BLaER1 treated with 17β-estradiol and CSF1 and Interleukin-3, amounts not matched to agents 10 nM and 100 nM (cell line): ENCODE measurements around the gene SHISA9.
A peak's percentile ranks its signal among the peaks of the same experiment; 100 is the strongest.

ENCODE experiments used
- H3K27ac ChIP-seq, 11 experiments: shearing (Covaris generic); formaldehyde crosslinking; 2 replicates each; pipeline ENCODE4 v1.8.1; 2022
- H3K27me3 ChIP-seq, 11 experiments: shearing (Covaris generic); formaldehyde crosslinking; 2 replicates each; pipeline ENCODE4 v1.8.1; 2022
- H3K36me3 ChIP-seq, 11 experiments: shearing (Covaris generic); formaldehyde crosslinking; 2 replicates each; pipeline ENCODE4 v1.8.1; 2022
- H3K4me1 ChIP-seq, 10 experiments: shearing (Covaris generic); formaldehyde crosslinking; 2 replicates each; pipeline ENCODE4 v1.8.1; 2022
- H3K4me2 ChIP-seq, 11 experiments: shearing (Covaris generic); formaldehyde crosslinking; 2 replicates each; pipeline ENCODE4 v1.8.1; 2022
- H3K4me3 ChIP-seq, 10 experiments: shearing (Covaris generic); formaldehyde crosslinking; 2 replicates each; pipeline ENCODE4 v1.8.1; 2022
- H3K9ac ChIP-seq, 11 experiments: shearing (Covaris generic); formaldehyde crosslinking; 2 replicates each; pipeline ENCODE4 v1.8.1; 2022
- H3K9me3 ChIP-seq, 11 experiments: shearing (Covaris generic); formaldehyde crosslinking; replicated peaks in 1 of 11; 2 replicates each; pipeline ENCODE4 v1.8.1; 2022
- H4K20me1 ChIP-seq, 11 experiments: shearing (Covaris generic); formaldehyde crosslinking; 2 replicates each; pipeline ENCODE4 v1.8.1; 2022
- Cebpa-rat ChIP-seq, 11 experiments: shearing (Covaris generic); IDR thresholded peaks; 2 replicates each; pipeline ENCODE4 v1.8.1; 2022

The SHISA9 gene

DNA sequence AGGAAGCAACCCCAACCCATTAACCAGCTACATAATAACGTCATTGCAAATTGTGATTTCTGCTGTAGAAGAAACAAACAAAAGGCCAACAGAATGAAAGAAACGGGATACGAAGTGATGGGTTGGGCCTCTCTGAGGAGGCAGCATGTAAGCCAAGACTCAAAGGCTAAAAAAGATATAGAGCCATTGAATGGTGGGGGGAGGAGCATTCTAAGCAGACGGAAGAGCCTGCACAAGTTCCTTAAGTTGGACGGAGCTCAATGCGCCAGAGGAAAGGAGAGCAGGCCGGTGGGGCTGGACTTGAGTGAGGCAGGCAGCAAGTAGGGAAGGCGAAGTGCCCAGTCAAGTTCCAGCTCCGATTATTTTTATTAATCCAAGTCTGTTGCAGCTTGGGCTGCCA lies 160.3 kb downstream of the SHISA9 start:
- no peak for TF ChIP-seq Cebpa-rat (IDR thresholded peaks at IDR 0.05)

DNA sequence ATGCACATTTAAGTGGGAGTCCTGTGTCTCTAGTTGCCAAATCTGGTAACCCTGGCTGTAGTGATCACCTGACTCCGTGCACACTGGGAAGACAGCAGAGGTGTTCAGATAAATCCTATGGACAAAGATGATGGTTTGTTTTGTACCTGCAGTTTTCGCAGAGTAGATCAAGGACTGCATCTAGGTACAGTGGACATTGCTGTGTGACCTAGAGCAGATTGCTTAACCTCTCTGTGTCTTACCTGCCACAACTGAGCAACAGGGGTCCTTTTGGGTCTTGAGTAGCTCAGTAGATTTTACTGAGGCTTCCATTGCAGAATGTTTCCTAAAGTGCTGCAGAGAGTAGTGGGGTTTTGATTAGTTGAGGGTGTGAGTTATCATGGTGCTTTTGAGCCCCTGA lies 160.8 kb downstream of the SHISA9 start:
- no peak overlapping the region for H3K4me2 ChIP-seq
- no peak overlapping the region for H3K9ac ChIP-seq
- H3K27ac ChIP-seq = no peak overlapping the region
- H3K4me3 ChIP-seq = no peak overlapping the region
- no peaks in the 10 kb centered on the region for H3K4me1 ChIP-seq
- no peaks in the 10 kb centered on the region for H3K27me3 ChIP-seq
- no peak for TF ChIP-seq Cebpa-rat (IDR thresholded peaks at IDR 0.05)
- H3K36me3 ChIP-seq = no peaks in the 10 kb centered on the region
- no peaks in the 10 kb centered on the region; a peak in 1 of 22 replicates for H4K20me1 ChIP-seq
- H3K9me3 ChIP-seq = no peaks in the 10 kb centered on the region

More for the DNA sequence above, 160.3 kb downstream of the SHISA9 start:
- Histone ChIP-seq H3K9ac (no peak overlapping the region), H3K4me1 (no peaks in the 10 kb centered on the region), H3K9me3 (no peaks in the 10 kb centered on the region), H3K27ac (no peak overlapping the region), H3K36me3 (no peaks in the 10 kb centered on the region), H3K4me3 (no peak overlapping the region), H4K20me1 (no peaks in the 10 kb centered on the region; a peak in 1 of 22 replicates), H3K27me3 (no peaks in the 10 kb centered on the region), H3K4me2 (no peak overlapping the region)

- TF ChIP-seq Cebpa-rat (IDR thresholded peaks at IDR 0.05) = peak; percentile 57 to 98 (median 82); a peak in 20 of 22 replicates
- no peaks in the 10 kb centered on the region; a peak in 1 of 22 replicates for H4K20me1 ChIP-seq
- H3K4me2 ChIP-seq = no peak overlapping the region
- no peaks in the 10 kb centered on the region for H3K36me3 ChIP-seq
- no peaks in the 10 kb centered on the region for H3K4me1 ChIP-seq
- H3K9ac ChIP-seq = no peak overlapping the region
- H3K4me3 ChIP-seq = no peak overlapping the region
- no peak overlapping the region for H3K27ac ChIP-seq
- H3K27me3 ChIP-seq = no peaks in the 10 kb centered on the region
- H3K9me3 ChIP-seq = no peaks in the 10 kb centered on the region
Observed at GRCh38 chr16:13063457-13063856, 162.1 kb downstream of the SHISA9 start.

- no peak overlapping the region for H3K9ac ChIP-seq
- no peak overlapping the region for H3K27ac ChIP-seq
- H3K36me3 ChIP-seq = no peaks in the 10 kb centered on the region
- H3K27me3 ChIP-seq = no peaks in the 10 kb centered on the region
- no peak overlapping the region for H3K4me2 ChIP-seq
- H3K4me3 ChIP-seq = no peak overlapping the region
- TF ChIP-seq Cebpa-rat (IDR thresholded peaks at IDR 0.05) = no peak
- H4K20me1 ChIP-seq = no peaks in the 10 kb centered on the region; a peak in 1 of 22 replicates
- H3K4me1 ChIP-seq = no peaks in the 10 kb centered on the region
- H3K9me3 ChIP-seq = no peaks in the 10 kb centered on the region
Observed at GRCh38 chr16:13064821-13065220, 163.4 kb downstream of the SHISA9 start.

DNA sequence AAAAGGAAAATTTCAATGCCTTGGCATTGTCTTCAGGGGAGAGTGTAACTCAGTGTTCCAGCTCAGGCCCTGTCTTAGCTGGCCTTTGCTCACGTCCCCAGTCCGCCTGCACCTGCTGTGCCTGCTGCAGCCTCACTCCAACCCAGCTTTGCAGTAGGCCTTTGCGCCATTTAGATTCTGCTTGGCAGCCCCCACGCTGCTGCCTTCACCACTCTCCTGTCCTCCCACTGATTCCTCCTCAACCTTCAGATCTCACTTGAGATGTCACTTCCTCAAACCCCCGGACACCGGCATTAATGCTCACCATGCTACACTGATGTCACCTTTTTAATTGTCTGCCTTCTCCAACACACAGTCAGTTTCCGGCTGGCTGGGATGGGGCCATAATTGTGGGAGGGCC lies 166.2 kb downstream of the SHISA9 start:
- no peak for TF ChIP-seq Cebpa-rat (IDR thresholded peaks at IDR 0.05)
- no peak overlapping the region for H3K4me2 ChIP-seq
- no peak overlapping the region for H3K9ac ChIP-seq
- H3K9me3 ChIP-seq = no peaks in the 10 kb centered on the region
- H3K27me3 ChIP-seq = no peaks in the 10 kb centered on the region
- no peaks in the 10 kb centered on the region for H3K4me1 ChIP-seq
- no peaks in the 10 kb centered on the region; a peak in 1 of 22 replicates for H4K20me1 ChIP-seq
- no peak overlapping the region for H3K4me3 ChIP-seq
- no peak overlapping the region for H3K27ac ChIP-seq
- no peaks in the 10 kb centered on the region for H3K36me3 ChIP-seq

DNA sequence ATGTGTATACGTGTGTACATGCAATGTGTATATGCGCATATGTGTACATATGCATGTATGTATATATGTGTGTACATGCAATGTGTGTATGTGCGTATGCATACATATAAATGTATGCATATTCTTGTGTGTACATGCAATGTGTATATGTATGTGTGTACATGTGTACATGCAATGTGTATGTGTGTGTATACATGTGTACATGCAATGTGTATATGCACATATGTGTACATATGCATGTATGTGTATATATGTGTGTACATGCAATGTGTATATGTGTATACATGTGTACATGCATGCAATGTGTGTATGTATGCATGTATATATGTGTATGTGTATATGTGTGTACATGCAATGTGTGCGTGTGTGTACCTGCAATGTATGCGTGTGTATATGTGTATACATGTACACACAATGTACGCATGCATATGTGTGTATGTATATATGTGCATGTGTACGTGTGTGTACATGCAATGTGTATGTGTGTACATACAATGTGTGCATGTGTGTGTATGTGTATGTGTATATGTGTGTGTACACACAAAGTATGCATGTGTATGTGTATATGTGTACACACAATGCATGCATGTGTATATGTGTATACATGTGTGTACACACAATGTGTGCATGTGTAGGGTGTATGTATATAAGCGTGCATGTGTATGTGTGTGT lies 167.7 kb downstream of the SHISA9 start:
- no peak overlapping the region for H3K4me3 ChIP-seq
- no peaks in the 10 kb centered on the region for H3K4me1 ChIP-seq
- no peaks in the 10 kb centered on the region for H3K27me3 ChIP-seq
- no peaks in the 10 kb centered on the region; a peak in 1 of 22 replicates for H4K20me1 ChIP-seq
- no peaks in the 10 kb centered on the region for H3K36me3 ChIP-seq
- H3K4me2 ChIP-seq = no peak overlapping the region
- TF ChIP-seq Cebpa-rat (IDR thresholded peaks at IDR 0.05) = no peak
- no peak overlapping the region for H3K9ac ChIP-seq
- no peak overlapping the region for H3K27ac ChIP-seq
- no peaks in the 10 kb centered on the region for H3K9me3 ChIP-seq

GRCh38 chr16:13070268-13070667 lies 168.9 kb downstream of the SHISA9 start:
- H3K9ac ChIP-seq = no peak overlapping the region

DNA sequence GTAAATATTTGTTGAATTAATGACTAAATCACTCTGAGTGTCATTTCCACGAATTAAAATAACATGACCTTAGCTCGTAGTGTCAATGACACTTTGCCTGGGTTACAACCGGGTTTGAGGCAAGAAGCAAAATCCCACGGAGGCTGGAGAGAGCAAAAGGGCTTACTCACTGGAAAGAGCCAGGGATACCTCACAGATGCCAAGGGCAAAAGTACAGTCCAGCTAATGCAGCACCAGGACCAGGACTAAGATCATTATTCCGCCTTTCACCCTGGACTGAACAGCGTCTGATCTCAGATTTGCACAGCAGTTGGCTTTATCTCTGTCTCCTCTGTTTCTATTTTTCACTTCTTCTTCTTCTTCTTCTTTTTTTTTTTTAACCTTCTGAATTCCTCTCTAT lies 175.5 kb downstream of the SHISA9 start:
- H3K9me3 ChIP-seq = no peaks in the 10 kb centered on the region
- no peak overlapping the region for H3K4me3 ChIP-seq
- no peak overlapping the region for H3K9ac ChIP-seq
- H3K27me3 ChIP-seq = no peaks in the 10 kb centered on the region
- H3K4me1 ChIP-seq = peaks cover 0 to 7% (median 0%) of the 10 kb centered on the region in 10 experiments; a peak in 2 of 20 replicates
- no peaks in the 10 kb centered on the region for H4K20me1 ChIP-seq
- no peak overlapping the region for H3K27ac ChIP-seq
- TF ChIP-seq Cebpa-rat (IDR thresholded peaks at IDR 0.05) = no peak
- no peak overlapping the region for H3K4me2 ChIP-seq
- H3K36me3 ChIP-seq = no peaks in the 10 kb centered on the region

More at GRCh38 chr16:13070268-13070667, 168.9 kb downstream of the SHISA9 start:
- H3K4me2 ChIP-seq = no peak overlapping the region
- no peak overlapping the region for H3K27ac ChIP-seq
- no peaks in the 10 kb centered on the region for H3K9me3 ChIP-seq
- no peak for TF ChIP-seq Cebpa-rat (IDR thresholded peaks at IDR 0.05)
- no peaks in the 10 kb centered on the region for H3K4me1 ChIP-seq
- no peaks in the 10 kb centered on the region for H3K36me3 ChIP-seq
- H3K27me3 ChIP-seq = no peaks in the 10 kb centered on the region
- no peaks in the 10 kb centered on the region for H4K20me1 ChIP-seq
- H3K4me3 ChIP-seq = no peak overlapping the region

GRCh38 chr16:13077816-13078215 lies 176.4 kb downstream of the SHISA9 start:
- no peaks in the 10 kb centered on the region for H3K27me3 ChIP-seq
- no peaks in the 10 kb centered on the region for H3K9me3 ChIP-seq
- no peaks in the 10 kb centered on the region for H4K20me1 ChIP-seq
- no peak overlapping the region for H3K9ac ChIP-seq
- H3K4me2 ChIP-seq = no peak overlapping the region; a peak in 1 of 22 replicates
- peaks cover 0 to 7% (median 0%) of the 10 kb centered on the region in 10 experiments; a peak in 2 of 20 replicates for H3K4me1 ChIP-seq
- TF ChIP-seq Cebpa-rat (IDR thresholded peaks at IDR 0.05) = no peak
- no peak overlapping the region for H3K27ac ChIP-seq
- H3K36me3 ChIP-seq = no peaks in the 10 kb centered on the region
- H3K4me3 ChIP-seq = no peak overlapping the region

DNA sequence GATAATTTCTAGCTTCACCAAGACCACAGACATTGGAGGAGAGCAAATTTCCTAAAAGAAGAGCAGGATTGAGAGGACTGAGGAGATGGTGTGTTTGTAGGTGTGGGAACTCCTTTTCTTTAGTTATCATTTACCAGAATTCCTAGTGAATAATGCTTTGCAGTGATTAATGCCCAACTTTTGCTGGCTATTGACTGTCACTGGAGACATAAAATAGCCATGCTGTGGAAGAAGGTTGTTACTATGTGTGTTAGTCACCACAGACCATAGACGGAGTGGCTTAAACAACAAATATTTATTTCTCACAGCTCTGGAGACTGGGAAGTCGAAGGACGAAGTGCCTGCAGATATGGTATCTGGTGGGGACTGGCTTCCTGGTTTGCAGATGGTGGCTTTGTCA lies 179.1 kb downstream of the SHISA9 start:
- Histone ChIP-seq H3K27ac (no peak overlapping the region), H3K4me1 (peaks cover 0 to 7% (median 0%) of the 10 kb centered on the region in 10 experiments; a peak in 2 of 20 replicates), H3K27me3 (no peaks in the 10 kb centered on the region), H3K4me3 (no peak overlapping the region), H3K9me3 (no peaks in the 10 kb centered on the region), H3K36me3 (no peaks in the 10 kb centered on the region), H4K20me1 (no peaks in the 10 kb centered on the region), H3K9ac (no peak overlapping the region), H3K4me2 (no peak overlapping the region)
- no peak for TF ChIP-seq Cebpa-rat (IDR thresholded peaks at IDR 0.05)
